Stomach smooth muscle (tissue), 2 donors: Measurements from ENCODE around the gene PJA2.

Experiments used
- H3K27ac ChIP-seq: one replicate; pipeline ENCODE4 v1.7.0; 2013; ENCODE audit warnings: mild to moderate bottlenecking, low read length, inconsistent platforms
- H3K27me3 ChIP-seq, 2 donors: one replicate each; pipeline ENCODE4 v1.7.0; 2013; ENCODE audit warnings: low read length in 2 of 2; ENCODE audit not compliant: insufficient read depth in 2 of 2, control insufficient read depth in 1 of 2
- H3K36me3 ChIP-seq, 2 donors: one replicate each; pipeline ENCODE4 v1.7.0; 2013; ENCODE audit warnings: low read length in 2 of 2; ENCODE audit not compliant: control insufficient read depth in 2 of 2, insufficient read depth in 2 of 2
- H3K4me1 ChIP-seq: one replicate; pipeline ENCODE4 v1.7.0; 2013; ENCODE audit warnings: low read length; ENCODE audit not compliant: control insufficient read depth, insufficient read depth
- H3K4me3 ChIP-seq, 2 donors: one replicate each; pipeline ENCODE4 v1.7.0; 2013; ENCODE audit warnings: low read length in 2 of 2
- H3K9ac ChIP-seq, 2 donors: one replicate each; pipeline ENCODE4 v1.7.0; 2013; ENCODE audit warnings: low read length in 2 of 2, mild to moderate bottlenecking in 1 of 2
- H3K9me3 ChIP-seq, 2 donors: one replicate each; pipeline ENCODE4 v1.7.0; 2013; ENCODE audit warnings: low read length in 2 of 2; ENCODE audit not compliant: control insufficient read depth in 2 of 2
- donor health status: healthy.
- donor health status: Pancreatic carcinoma.

The PJA2 gene

GRCh38 chr5:109350537-109351270, 59.1 kb downstream of the PJA2 start:
- peaks cover 3 to 8% of the 10 kb centered on the region in 2 donors for H3K36me3 ChIP-seq
- H3K9ac ChIP-seq, result no peak overlapping the region
- no peak overlapping the region for H3K4me3 ChIP-seq
- H3K27ac ChIP-seq, result no peak overlapping the region
- peaks cover 27% of the 10 kb centered on the region for H3K4me1 ChIP-seq
- H3K27me3 ChIP-seq, result no peaks in the 10 kb centered on the region
- H3K9me3 ChIP-seq, result no peaks in the 10 kb centered on the region

- Histone ChIP-seq H3K4me3 (no peak overlapping the region), H3K9ac (no peak overlapping the region), H3K36me3 (peaks cover 3 to 12% of the 10 kb centered on the region in 2 donors), H3K9me3 (no peaks in the 10 kb centered on the region), H3K4me1 (peaks cover 27% of the 10 kb centered on the region), H3K27me3 (no peaks in the 10 kb centered on the region), H3K27ac (peak overlapping the region; percentile 20)
These were observed 60.4 kb downstream of the PJA2 start for GRCh38 chr5:109349388-109349787.

- Histone ChIP-seq H3K9ac (no peak overlapping the region), H3K36me3 (peaks cover 4 to 16% of the 10 kb centered on the region in 2 donors), H3K9me3 (no peaks in the 10 kb centered on the region), H3K4me3 (no peak overlapping the region), H3K4me1 (peaks cover 27% of the 10 kb centered on the region), H3K27ac (peak overlapping the region; percentile 19), H3K27me3 (no peaks in the 10 kb centered on the region)
These were observed 62.4 kb downstream of the PJA2 start for GRCh38 chr5:109347252-109347888.

GRCh38 chr5:109345699-109346098, 64.1 kb downstream of the PJA2 start:
- Histone ChIP-seq H3K9ac (no peak overlapping the region), H3K4me3 (no peak overlapping the region), H3K4me1 (peaks cover 27% of the 10 kb centered on the region), H3K27ac (no peak overlapping the region), H3K36me3 (peaks cover 3 to 10% of the 10 kb centered on the region in 2 donors), H3K27me3 (no peaks in the 10 kb centered on the region), H3K9me3 (no peaks in the 10 kb centered on the region)

DNA sequence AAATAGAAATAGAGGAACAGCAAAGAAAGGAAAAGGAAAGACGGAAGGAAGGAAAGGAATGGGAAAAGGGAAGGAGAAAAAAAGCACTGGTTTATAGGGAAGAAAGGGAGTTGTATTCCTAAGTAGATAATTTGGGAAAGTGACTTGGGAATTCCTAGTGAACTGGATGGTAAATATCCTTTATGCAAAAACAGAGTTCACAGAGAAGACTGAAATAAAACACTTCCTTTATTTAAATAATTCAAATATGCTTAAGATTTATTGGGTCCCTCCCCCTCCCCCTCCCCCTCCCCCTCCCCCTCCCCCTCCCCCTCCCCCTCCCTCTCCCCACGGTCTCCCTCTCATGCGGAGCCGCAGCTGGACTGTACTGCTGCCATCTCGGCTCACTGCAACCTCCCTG, 69.4 kb downstream of the PJA2 start:
- H3K4me1 ChIP-seq, result no peaks in the 10 kb centered on the region
- H3K9ac ChIP-seq, result no peak overlapping the region
- H3K27ac ChIP-seq, result no peak overlapping the region
- no peaks in the 10 kb centered on the region for H3K9me3 ChIP-seq
- peaks cover 11 to 19% of the 10 kb centered on the region in 2 donors for H3K36me3 ChIP-seq
- no peaks in the 10 kb centered on the region for H3K27me3 ChIP-seq
- H3K4me3 ChIP-seq, result no peak overlapping the region

DNA sequence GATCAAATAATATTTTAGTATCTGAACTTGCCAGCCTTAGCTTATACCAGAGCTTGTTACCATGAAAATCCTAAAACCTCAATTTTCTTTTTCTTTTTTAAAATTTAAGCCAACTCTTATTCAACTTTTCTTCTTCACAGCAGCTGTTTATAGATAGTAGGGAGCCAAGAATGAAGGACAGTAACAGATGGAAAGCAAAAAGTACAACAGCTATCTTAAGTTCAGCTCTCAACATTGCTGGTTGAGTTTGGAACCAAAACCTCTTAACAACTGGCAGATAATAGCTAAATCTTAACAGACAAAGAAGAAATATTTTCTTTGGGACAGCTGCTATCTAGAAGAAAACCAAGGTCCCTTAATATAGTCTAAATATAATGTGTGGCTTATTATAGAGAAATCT, 74.7 kb downstream of the PJA2 start:
- H3K27me3 ChIP-seq, result no peaks in the 10 kb centered on the region
- H3K36me3 ChIP-seq, result peaks cover 9 to 28% of the 10 kb centered on the region in 2 donors
- no peak overlapping the region for H3K9ac ChIP-seq
- H3K4me1 ChIP-seq, result peaks cover 7% of the 10 kb centered on the region
- no peaks in the 10 kb centered on the region for H3K9me3 ChIP-seq
- H3K27ac ChIP-seq, result no peak overlapping the region
- H3K4me3 ChIP-seq, result no peak overlapping the region

GRCh38 chr5:109334056-109334455, 75.7 kb downstream of the PJA2 start:
- Histone ChIP-seq H3K4me1 (peaks cover 18% of the 10 kb centered on the region), H3K27ac (no peak overlapping the region), H3K4me3 (no peak overlapping the region), H3K27me3 (no peaks in the 10 kb centered on the region), H3K9me3 (no peaks in the 10 kb centered on the region), H3K36me3 (peaks cover 9 to 28% of the 10 kb centered on the region in 2 donors), H3K9ac (no peak overlapping the region)

DNA sequence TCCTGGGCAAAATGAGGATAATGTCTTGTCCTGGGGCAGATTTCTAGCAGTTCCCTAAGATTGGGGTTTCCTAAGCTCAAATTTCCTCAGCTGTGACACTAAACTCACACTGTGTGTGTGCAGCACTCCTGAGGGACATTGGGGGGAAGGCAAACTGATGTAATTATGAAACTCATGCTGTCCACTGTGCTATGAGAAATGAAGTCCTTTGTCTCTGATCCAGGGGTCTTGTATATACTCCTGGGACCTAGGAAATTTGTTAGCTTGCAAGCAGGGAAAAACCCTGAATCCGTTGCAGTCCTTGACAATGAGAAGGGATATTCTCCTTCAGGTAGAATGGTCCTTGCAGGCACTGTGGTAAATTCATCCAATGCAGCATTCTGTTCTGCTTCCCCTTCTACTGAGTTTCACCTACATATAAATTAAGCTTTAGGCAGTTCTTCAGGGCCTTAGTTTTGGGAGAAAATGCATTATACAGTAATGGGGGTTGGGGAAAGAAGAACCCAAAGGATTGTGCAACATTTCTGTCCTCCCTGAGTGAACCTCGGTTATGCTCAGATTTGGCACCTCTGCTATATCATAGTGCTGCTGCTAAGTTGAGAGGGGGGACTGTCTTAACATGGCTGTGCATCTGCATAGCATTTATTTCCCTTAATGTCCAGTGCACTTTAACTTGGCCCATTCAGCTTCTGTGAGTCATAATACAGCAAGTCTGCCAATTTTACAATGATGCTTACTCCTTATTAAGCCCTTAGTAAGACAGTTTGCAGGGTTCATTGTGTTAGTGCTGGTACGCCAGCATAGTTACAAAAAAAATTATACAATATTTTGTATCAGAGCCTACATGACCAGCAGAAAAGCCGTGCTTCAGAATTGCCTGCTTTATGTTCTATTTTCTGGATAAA, 80.2 kb downstream of the PJA2 start:
- peak overlapping the region; percentile 42 for H3K27ac ChIP-seq
- no peak overlapping the region for H3K4me3 ChIP-seq
- H3K9ac ChIP-seq, result no peak overlapping the region
- H3K36me3 ChIP-seq, result peaks cover 6 to 12% of the 10 kb centered on the region in 2 donors
- peaks cover 34% of the 10 kb centered on the region for H3K4me1 ChIP-seq
- H3K27me3 ChIP-seq, result no peaks in the 10 kb centered on the region
- H3K9me3 ChIP-seq, result no peaks in the 10 kb centered on the region

DNA sequence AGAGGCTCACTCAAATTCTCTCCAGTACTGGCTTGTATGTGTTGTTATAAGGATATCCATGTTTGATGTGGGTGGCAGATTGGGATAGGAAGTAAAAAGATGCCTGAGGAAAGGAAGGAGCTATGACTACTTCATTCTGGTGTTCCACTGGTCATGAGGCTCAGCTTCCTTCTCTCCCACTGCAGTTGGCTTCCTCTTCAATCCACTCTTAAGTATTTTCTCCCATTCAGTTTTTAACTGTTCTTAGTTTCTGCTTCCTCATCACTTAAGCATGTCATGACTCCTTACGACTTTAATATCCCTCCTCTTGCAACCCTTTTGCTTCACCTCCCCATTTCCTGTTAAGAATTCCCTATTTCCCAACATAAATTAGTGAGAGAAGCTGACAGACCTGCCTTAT, 81.1 kb downstream of the PJA2 start:
- peaks cover 3 to 6% of the 10 kb centered on the region in 2 donors for H3K36me3 ChIP-seq
- no peak overlapping the region for H3K4me3 ChIP-seq
- H3K4me1 ChIP-seq, result peaks cover 34% of the 10 kb centered on the region
- no peaks in the 10 kb centered on the region for H3K9me3 ChIP-seq
- H3K9ac ChIP-seq, result no peak overlapping the region
- no peaks in the 10 kb centered on the region for H3K27me3 ChIP-seq
- H3K27ac ChIP-seq, result no peak overlapping the region

DNA sequence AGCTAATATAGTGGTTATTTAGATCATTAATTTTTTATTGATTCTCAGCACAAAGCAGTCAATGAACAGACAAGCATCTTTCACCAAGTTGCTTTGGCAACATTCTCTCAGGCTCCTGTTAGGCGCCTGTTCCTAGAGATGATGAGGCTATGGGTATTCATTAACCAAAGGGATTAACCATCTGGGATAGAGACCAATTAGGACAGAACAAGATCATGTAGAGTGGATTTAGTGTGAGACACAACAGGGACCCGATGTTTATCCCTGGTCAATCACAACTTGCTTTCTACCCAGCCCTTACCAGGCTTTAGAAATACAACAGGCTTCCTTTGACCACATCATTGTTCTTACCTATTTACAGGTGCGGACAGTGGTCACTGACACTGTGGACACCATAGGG, 82.2 kb downstream of the PJA2 start:
- peak overlapping the region; percentile 15 to 41 for H3K4me3 ChIP-seq
- H3K9me3 ChIP-seq, result no peaks in the 10 kb centered on the region
- peak overlapping the region; percentile 70 for H3K27ac ChIP-seq
- peaks cover 34% of the 10 kb centered on the region for H3K4me1 ChIP-seq
- no peaks in the 10 kb centered on the region for H3K27me3 ChIP-seq
- no peaks in the 10 kb centered on the region for H3K36me3 ChIP-seq
- H3K9ac ChIP-seq, result peak overlapping the region in 1 of 2 donors; percentile 20
